Fibroblast of pulmonary artery (primary cell): ENCODE results near the gene ZNF764.
A peak's percentile ranks its signal among the peaks of the same experiment; 100 is the strongest.

Experiments
- DNase-seq: peaks from one replicate; pipeline ENCODE4 v3.0.0-alpha.2; 2010; ENCODE audit warnings: low read depth
- H3K4me3 ChIP-seq: replicated peaks from 2 replicates; pipeline ENCODE4 v1.5.1; 2011; ENCODE audit warnings: low read depth, mild to moderate bottlenecking, control low read depth, low read length, moderate library complexity
- CTCF ChIP-seq: IDR thresholded peaks from 2 replicates; pipeline ENCODE4 v1.5.1; 2011; ENCODE audit warnings: mild to moderate bottlenecking, control low read depth, low read length, inconsistent platforms; ENCODE audit errors: missing control alignments

Gene ZNF764

GRCh38 chr16:30565526-30565925, 7.4 kb upstream of the ZNF764 start:
- no peak for TF ChIP-seq CTCF
- H3K4me3 ChIP-seq = no peak overlapping the region
- no peak for DNase-seq

GRCh38 chr16:30562021-30562420, 3.8 kb upstream of the ZNF764 start:
- DNase-seq = no peak
- H3K4me3 ChIP-seq = no peak overlapping the region
- no peak for TF ChIP-seq CTCF

- no peak for TF ChIP-seq CTCF
- H3K4me3 ChIP-seq = peak overlapping the region; percentile 21
- no peak for DNase-seq
Measured at GRCh38 chr16:30561089-30561816, 3.1 kb upstream of the ZNF764 start.

GRCh38 chr16:30559690-30560089, 1.5 kb upstream of the ZNF764 start:
- no peak for DNase-seq
- no peak overlapping the region for H3K4me3 ChIP-seq
- TF ChIP-seq CTCF = no peak

- no peak for TF ChIP-seq CTCF
Measured at GRCh38 chr16:30558789-30559377, 709 bp upstream of the ZNF764 start.

GRCh38 chr16:30557707-30557956, 542 bp downstream of the ZNF764 start:
- H3K4me3 ChIP-seq = peak overlapping the region; percentile 75
- DNase-seq = no peak
- TF ChIP-seq CTCF = no peak

More at GRCh38 chr16:30558789-30559377, 709 bp upstream of the ZNF764 start:
- no peak for DNase-seq
- H3K4me3 ChIP-seq = peak overlapping the region; percentile 42

GRCh38 chr16:30556125-30556473, 2.1 kb downstream of the ZNF764 start:
- TF ChIP-seq CTCF = no peak
- no peak for DNase-seq

More at GRCh38 chr16:30556125-30556473, 2.1 kb downstream of the ZNF764 start:
- H3K4me3 ChIP-seq = no peak overlapping the region
